Liver (tissue), 9 donors: ENCODE results near the gene PRPF6. TPM values are rescaled to one million over a fixed set of nuclear protein-coding genes. Genes with fewer than 3 reads are reported as not detected.

ENCODE experiments used
- DNase-seq: peaks from one replicate; pipeline ENCODE4 v3.0.0-alpha.2; 2017; ENCODE audit warnings: low spot score
- H3K27ac ChIP-seq, 2 donors: one replicate each; pipeline ENCODE4 v1.7.0; 2013; ENCODE audit warnings: inconsistent platforms in 2 of 2, low read length in 2 of 2, control low read depth in 1 of 2, low read depth in 1 of 2, mild to moderate bottlenecking in 1 of 2
- H3K27me3 ChIP-seq, 4 donors: one replicate each; pipeline versions ENCODE4 v1.6.1 to v1.7.0; 2013; ENCODE audit warnings: low read length in 3 of 4, inconsistent platforms in 1 of 4, mild to moderate bottlenecking in 1 of 4, moderate library complexity in 1 of 4; ENCODE audit not compliant: control insufficient read depth in 4 of 4, insufficient read depth in 4 of 4
- H3K36me3 ChIP-seq, 4 donors: one replicate each; pipeline versions ENCODE4 v1.6.1 to v1.7.0; 2013; ENCODE audit warnings: low read length in 3 of 4, mild to moderate bottlenecking in 3 of 4, low read depth in 1 of 4, moderate library complexity in 1 of 4; ENCODE audit not compliant: control insufficient read depth in 4 of 4, insufficient read depth in 3 of 4
- H3K4me1 ChIP-seq, 4 donors: one replicate each; pipeline versions ENCODE4 v1.6.1 to v1.7.0; 2013; ENCODE audit warnings: low read length in 3 of 4, mild to moderate bottlenecking in 3 of 4, moderate library complexity in 1 of 4; ENCODE audit not compliant: control insufficient read depth in 4 of 4, insufficient read depth in 4 of 4
- H3K4me3 ChIP-seq, 3 donors: one replicate each; pipeline versions ENCODE4 v1.6.1 to v1.7.0; 2013; ENCODE audit warnings: low read length in 3 of 3, control low read depth in 1 of 3, low read depth in 1 of 3, mild to moderate bottlenecking in 1 of 3
- H3K9ac ChIP-seq, 2 donors: one replicate each; pipeline ENCODE4 v1.7.0; 2013; ENCODE audit warnings: low read length in 2 of 2, mild to moderate bottlenecking in 2 of 2, moderate library complexity in 2 of 2, control low read depth in 1 of 2, low read depth in 1 of 2
- H3K9me3 ChIP-seq, 4 donors: one replicate each; pipeline versions ENCODE4 v1.6.1 to v1.7.0; 2013; ENCODE audit warnings: low read length in 3 of 4; ENCODE audit not compliant: control insufficient read depth in 4 of 4
- ATF3 ChIP-seq: IDR thresholded peaks from 2 replicates; pipeline ENCODE4 v1.6.1; 2016; ENCODE audit warnings: antibody characterized with exemption
- CTCF ChIP-seq: fragments of 150-350 bp; IDR thresholded peaks from 2 replicates; pipeline ENCODE4 v1.5.1; 2017; ENCODE audit warnings: improper control_type of control experiment, low read depth, low read length; ENCODE audit not compliant: missing input control
- FOXA1 ChIP-seq: IDR thresholded peaks from 2 replicates; pipeline ENCODE4 v1.6.1; 2016; ENCODE audit warnings: antibody characterized with exemption
- FOXA2 ChIP-seq: IDR thresholded peaks from 2 replicates; pipeline ENCODE4 v1.6.1; 2016; ENCODE audit warnings: antibody characterized with exemption
- GABPA ChIP-seq, 2 donors: IDR thresholded peaks in 1 of 2; conservative IDR thresholded peaks in 1 of 2; 2 replicates each; pipeline ENCODE4 v1.6.1; 2016; ENCODE audit warnings: antibody characterized with exemption in 2 of 2, mild to moderate bottlenecking in 1 of 2, moderate library complexity in 1 of 2
- HNF4A ChIP-seq, 2 donors: conservative IDR thresholded peaks; 2 replicates each; pipeline ENCODE4 v1.6.1; 2016; ENCODE audit warnings: antibody characterized with exemption in 2 of 2, mild to moderate bottlenecking in 2 of 2
- JUND ChIP-seq, 2 donors: IDR thresholded peaks; 2 replicates each; pipeline ENCODE4 v1.6.1; 2016; ENCODE audit warnings: antibody characterized with exemption in 2 of 2
- NR2F2 ChIP-seq: IDR thresholded peaks from 2 replicates; pipeline ENCODE4 v1.6.1; 2016; ENCODE audit warnings: antibody characterized with exemption
- RAD21 ChIP-seq, 2 donors: IDR thresholded peaks; 2 replicates each; pipeline ENCODE4 v1.6.1; 2016; ENCODE audit warnings: antibody characterized with exemption in 2 of 2, mild to moderate bottlenecking in 2 of 2
- REST ChIP-seq: IDR thresholded peaks from 2 replicates; pipeline ENCODE4 v1.6.1; 2016; ENCODE audit warnings: antibody characterized with exemption, mild to moderate bottlenecking
- RXRA ChIP-seq, 2 donors: IDR thresholded peaks; 2 replicates each; pipeline ENCODE4 v1.6.1; 2017 to 2018; ENCODE audit warnings: antibody characterized with exemption in 2 of 2, mild to moderate bottlenecking in 1 of 2
- TAF1 ChIP-seq: conservative IDR thresholded peaks from 2 replicates; pipeline ENCODE4 v1.6.1; 2016; ENCODE audit warnings: antibody characterized with exemption, mild to moderate bottlenecking
- YY1 ChIP-seq: IDR thresholded peaks from 2 replicates; pipeline ENCODE4 v1.6.1; 2016; ENCODE audit warnings: antibody characterized with exemption, mild to moderate bottlenecking
- ZBTB33 ChIP-seq: IDR thresholded peaks from 2 replicates; pipeline ENCODE4 v1.6.1; 2016; ENCODE audit warnings: antibody characterized with exemption
- WGBS: extraction: QIAGEN DNeasy Blood & Tissue Kit; methylation state at CpG from one replicate; pipeline ENCODE4 v1.1.7; 2013; 5-methylcytosine and 5-hydroxymethylcytosine counted together
- polyA plus RNA-seq, 2 donors: library from polyadenylated mRNA; stranded (reverse) in 1 of 2; unstranded in 1 of 2; fragments of 200-250 nt in 1 of 2; fragments of >200 nt in 1 of 2; fragmentation: Nextera tagmentation in 1 of 2; extraction: Ambion mirVana in 1 of 2; gene quantifications; one replicate each; pipeline versions ENCODE4 v1.2.1 to v1.2.3, GENCODE V29; 2013 to 2015
- total RNA-seq, 2 donors: library from RNA; depleted of rRNA; stranded (reverse); fragments of >200 nt; gene quantifications; one replicate each; pipeline ENCODE4 v1.2.3, GENCODE V29; 2014
- donor health status: healthy.
- donor health status: healthy.
- donor health status: healthy.
- donor health status: healthy.
- donor health status: healthy.

The PRPF6 gene
- total and polyA plus RNA-seq, 4 donors, result 16.3 to 24.9 (median 23.1) TPM

- no peak for DNase-seq
- no peaks in the 10 kb centered on the region for H3K27me3 ChIP-seq
- H3K9ac ChIP-seq, result no peak overlapping the region
- no peaks in the 10 kb centered on the region for H3K9me3 ChIP-seq
- H3K36me3 ChIP-seq, result peaks cover 7 to 58% (median 41%) of the 10 kb centered on the region in 4 donors
- TF ChIP-seq ATF3 (no peak), GABPA (IDR thresholded peaks at IDR 0.05 in 1 of 2, conservative IDR thresholded peaks at IDR 0.05 in 1 of 2) (no peak), REST (no peak), RXRA (IDR thresholded peaks at IDR 0.05) (no peak), JUND (IDR thresholded peaks at IDR 0.05) (no peak), ZBTB33 (no peak), HNF4A (conservative IDR thresholded peaks at IDR 0.05) (no peak), CTCF (no peak), TAF1 (no peak)
- no peak overlapping the region for H3K4me3 ChIP-seq
- H3K27ac ChIP-seq, result no peak overlapping the region
- no peaks in the 10 kb centered on the region for H3K4me1 ChIP-seq
- 93% methylated on average over 2 of the region's 2 CpGs for WGBS
Observed at GRCh38 chr20:64015635-64016034, 34.7 kb downstream of the PRPF6 start.

- TF ChIP-seq YY1, result no peak
- no peak for TF ChIP-seq NR2F2
- TF ChIP-seq REST, result no peak
- no peak for TF ChIP-seq FOXA1
- TF ChIP-seq ZBTB33, result no peak
- no peak for TF ChIP-seq RAD21 (IDR thresholded peaks at IDR 0.05)
- TF ChIP-seq CTCF, result no peak
- TF ChIP-seq FOXA2, result no peak
- H3K36me3 ChIP-seq, result peaks cover 5 to 36% (median 24%) of the 10 kb centered on the region in 4 donors
- no peak overlapping the region for H3K4me3 ChIP-seq
- no peak overlapping the region for H3K27ac ChIP-seq
- no peak for DNase-seq
- no peak overlapping the region for H3K9ac ChIP-seq
- H3K27me3 ChIP-seq, result no peaks in the 10 kb centered on the region
- H3K9me3 ChIP-seq, result no peaks in the 10 kb centered on the region
- WGBS, result 98% methylated on average over 36 of the region's 36 CpGs
- H3K4me1 ChIP-seq, result peaks cover 15 to 34% (median 27%) of the 10 kb centered on the region in 4 donors
Observed at GRCh38 chr20:64021124-64021975, 40.4 kb downstream of the PRPF6 start.
